Loucy (cell line): Measurements from ENCODE around the gene SLC39A10.

Experiments used
- H2AFZ ChIP-seq: fragments of 200-600 bp; sonication (generic); 2 replicates; pipeline ENCODE4 v1.6.0; 2016; ENCODE audit warnings: antibody characterized with exemption, mild to moderate bottlenecking, low read length, moderate library complexity
- H3F3A ChIP-seq: fragments of 200-600 bp; 2 replicates; pipeline ENCODE4 v1.6.0; 2016; ENCODE audit warnings: antibody characterized with exemption, low read depth, mild to moderate bottlenecking
- H3K27me3 ChIP-seq: fragments of 200-600 bp; sonication (generic); 2 replicates; pipeline ENCODE4 v1.6.1; 2014; ENCODE audit warnings: low read length, mild to moderate bottlenecking; ENCODE audit not compliant: insufficient read depth, poor library complexity, severe bottlenecking
- H3K36me3 ChIP-seq: fragments of 200-600 bp; sonication (generic); 2 replicates; pipeline ENCODE4 v1.6.1; 2016; ENCODE audit warnings: low read length; ENCODE audit not compliant: insufficient read depth
- H3K4me1 ChIP-seq: fragments of 200-600 bp; sonication (generic); 2 replicates; pipeline ENCODE4 v1.5.1; 2014; ENCODE audit warnings: low read length, mild to moderate bottlenecking; ENCODE audit not compliant: insufficient read depth, poor library complexity, severe bottlenecking
- H3K4me2 ChIP-seq: fragments of 200-600 bp; sonication (generic); 2 replicates; pipeline ENCODE4 v1.6.0; 2014; ENCODE audit warnings: antibody characterized with exemption, low read length, low read depth, mild to moderate bottlenecking; ENCODE audit not compliant: poor library complexity, severe bottlenecking
- H3K4me3 ChIP-seq: fragments of 200-600 bp; sonication (generic); 2 replicates; pipeline ENCODE4 v1.5.1; 2014; ENCODE audit warnings: low read length, mild to moderate bottlenecking, mixed read lengths; ENCODE audit not compliant: poor library complexity, severe bottlenecking
- H3K79me2 ChIP-seq: fragments of 200-600 bp; sonication (generic); 2 replicates; pipeline ENCODE4 v1.6.1; 2014; ENCODE audit warnings: low read length; ENCODE audit not compliant: insufficient read depth
- H3K9ac ChIP-seq: fragments of 200-600 bp; sonication (generic); 2 replicates; pipeline ENCODE4 v1.6.0; 2014; ENCODE audit warnings: mild to moderate bottlenecking, low read depth, low read length, moderate library complexity; ENCODE audit not compliant: poor library complexity, severe bottlenecking
- H3K9me2 ChIP-seq: fragments of 200-600 bp; sonication (generic); replicated peaks from 2 replicates; pipeline ENCODE4 v1.6.1; 2016; ENCODE audit warnings: low read depth, low read length, mixed read lengths
- H3K9me3 ChIP-seq: fragments of 200-600 bp; sonication (generic); 2 replicates; pipeline ENCODE4 v1.6.1; 2014; ENCODE audit warnings: mild to moderate bottlenecking, antibody characterized with exemption, low read length, low read depth; ENCODE audit not compliant: insufficient read depth
- H4K20me1 ChIP-seq: fragments of 200-600 bp; sonication (generic); 2 replicates; pipeline ENCODE4 v1.6.0; 2014; ENCODE audit warnings: antibody characterized with exemption, low read length, mild to moderate bottlenecking; ENCODE audit not compliant: insufficient read depth, poor library complexity, severe bottlenecking
- EZH2phosphoT487 ChIP-seq: fragments of 200-600 bp; IDR thresholded peaks from 2 replicates; pipeline ENCODE4 v1.6.1; 2018; ENCODE audit warnings: antibody characterized with exemption, mild to moderate bottlenecking, moderate library complexity, borderline replicate concordance
- TF ChIP-seq, protein P1 (sequence below): fragments of 200-600 bp; sonication (generic); conservative IDR thresholded peaks from 2 replicates; pipeline ENCODE4 v1.5.1; 2014; ENCODE audit warnings: mild to moderate bottlenecking, antibody characterized with exemption, low read length

SLC39A10 gene

DNA sequence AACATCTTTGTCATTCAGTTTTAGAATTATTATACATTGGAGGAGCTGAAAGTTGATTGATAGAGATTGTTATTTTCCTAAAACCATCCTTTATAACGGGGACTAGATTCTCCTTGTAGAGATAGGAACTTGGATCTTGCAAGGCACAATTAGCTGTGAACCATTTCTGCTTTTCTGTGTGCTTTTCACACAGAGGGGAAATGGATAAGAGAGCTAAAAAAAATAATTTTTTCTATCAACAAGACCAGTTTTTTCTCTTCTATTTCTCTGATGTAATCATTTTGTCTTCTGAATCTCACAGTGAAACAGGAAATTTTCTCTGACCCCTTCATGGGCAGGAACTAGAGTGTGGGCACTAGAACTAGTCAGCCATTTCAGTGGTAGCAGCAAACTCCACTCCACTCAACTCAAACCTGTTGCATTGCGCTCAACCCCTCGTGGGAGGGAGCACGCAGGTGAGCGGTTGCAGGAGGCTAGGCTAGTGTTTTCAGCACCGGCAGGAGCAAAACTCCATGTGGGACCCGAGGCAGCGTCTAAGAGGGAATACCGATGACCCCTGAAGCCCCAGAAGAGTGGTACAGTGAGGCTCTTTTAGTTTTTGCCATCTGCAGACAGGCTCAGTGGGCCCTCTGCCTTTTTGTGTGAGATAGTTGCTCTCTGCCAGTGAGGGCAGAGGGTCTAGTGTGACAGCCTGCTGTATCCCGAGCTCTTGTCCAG is 24.0 kb upstream of the SLC39A10 start:
- Histone ChIP-seq H3K9me3 (no peaks in the 10 kb centered on the region), H3K27me3 (no peaks in the 10 kb centered on the region), H3K9me2 (no peaks in the 10 kb centered on the region), H3F3A (no peaks in the 10 kb centered on the region), H3K4me1 (no peaks in the 10 kb centered on the region), H3K79me2 (no peaks in the 10 kb centered on the region), H3K9ac (no peak overlapping the region), H2AFZ (peak overlapping the region; percentile 34), H3K36me3 (no peaks in the 10 kb centered on the region), H3K4me2 (no peak overlapping the region), H4K20me1 (no peaks in the 10 kb centered on the region), H3K4me3 (no peak overlapping the region)
- TF ChIP-seq, protein P1, sequence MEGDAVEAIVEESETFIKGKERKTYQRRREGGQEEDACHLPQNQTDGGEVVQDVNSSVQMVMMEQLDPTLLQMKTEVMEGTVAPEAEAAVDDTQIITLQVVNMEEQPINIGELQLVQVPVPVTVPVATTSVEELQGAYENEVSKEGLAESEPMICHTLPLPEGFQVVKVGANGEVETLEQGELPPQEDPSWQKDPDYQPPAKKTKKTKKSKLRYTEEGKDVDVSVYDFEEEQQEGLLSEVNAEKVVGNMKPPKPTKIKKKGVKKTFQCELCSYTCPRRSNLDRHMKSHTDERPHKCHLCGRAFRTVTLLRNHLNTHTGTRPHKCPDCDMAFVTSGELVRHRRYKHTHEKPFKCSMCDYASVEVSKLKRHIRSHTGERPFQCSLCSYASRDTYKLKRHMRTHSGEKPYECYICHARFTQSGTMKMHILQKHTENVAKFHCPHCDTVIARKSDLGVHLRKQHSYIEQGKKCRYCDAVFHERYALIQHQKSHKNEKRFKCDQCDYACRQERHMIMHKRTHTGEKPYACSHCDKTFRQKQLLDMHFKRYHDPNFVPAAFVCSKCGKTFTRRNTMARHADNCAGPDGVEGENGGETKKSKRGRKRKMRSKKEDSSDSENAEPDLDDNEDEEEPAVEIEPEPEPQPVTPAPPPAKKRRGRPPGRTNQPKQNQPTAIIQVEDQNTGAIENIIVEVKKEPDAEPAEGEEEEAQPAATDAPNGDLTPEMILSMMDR: no peak
- TF ChIP-seq EZH2phosphoT487: no peak

DNA sequence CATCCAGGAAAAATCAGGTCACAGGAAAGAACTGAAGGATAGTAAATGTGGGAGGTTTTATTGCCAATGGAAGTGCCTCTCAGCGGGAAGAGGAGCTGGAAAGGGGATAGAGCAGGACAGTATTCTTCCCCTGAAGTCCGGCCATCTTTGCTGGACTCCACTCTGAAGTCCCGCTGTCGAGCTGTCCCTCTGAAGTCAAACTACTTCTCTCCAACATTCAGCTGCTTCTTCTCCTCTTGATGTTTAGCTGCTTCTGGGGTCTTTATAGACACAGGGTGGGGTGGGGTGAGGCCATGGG is 23.5 kb upstream of the SLC39A10 start:
- H3K79me2 ChIP-seq: no peaks in the 10 kb centered on the region
- H2AFZ ChIP-seq: peak overlapping the region; percentile 34
- no peaks in the 10 kb centered on the region for H3K27me3 ChIP-seq
- H3K4me2 ChIP-seq: no peak overlapping the region
- no peaks in the 10 kb centered on the region for H3F3A ChIP-seq
- no peaks in the 10 kb centered on the region for H3K9me3 ChIP-seq
- TF ChIP-seq, protein P1: no peak
- no peak for TF ChIP-seq EZH2phosphoT487
- H3K9ac ChIP-seq: no peak overlapping the region
- H3K4me3 ChIP-seq: no peak overlapping the region
- no peaks in the 10 kb centered on the region for H3K36me3 ChIP-seq
- no peaks in the 10 kb centered on the region for H3K4me1 ChIP-seq
- H3K9me2 ChIP-seq: no peaks in the 10 kb centered on the region
- H4K20me1 ChIP-seq: no peaks in the 10 kb centered on the region

DNA sequence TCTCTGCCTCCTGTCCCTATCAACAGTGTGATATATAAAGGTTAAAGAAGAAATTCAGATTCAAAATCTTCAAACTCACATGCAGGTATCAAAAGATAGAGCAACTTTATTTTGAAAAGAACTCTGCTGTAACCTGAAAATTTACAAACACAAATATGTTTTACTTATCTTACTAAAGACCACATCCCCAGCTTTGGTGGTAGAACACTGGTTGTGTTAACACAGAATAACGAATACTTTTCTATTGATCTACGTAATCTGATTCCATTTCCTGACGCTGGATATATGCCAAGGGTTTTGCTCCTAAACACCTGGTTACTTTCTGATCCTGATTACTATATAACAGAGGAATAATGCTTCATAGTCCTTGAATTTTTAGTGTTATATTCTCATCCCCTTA is 23.1 kb upstream of the SLC39A10 start:
- no peaks in the 10 kb centered on the region for H4K20me1 ChIP-seq
- H3K27me3 ChIP-seq: no peaks in the 10 kb centered on the region
- H3K4me1 ChIP-seq: no peaks in the 10 kb centered on the region
- no peak overlapping the region for H2AFZ ChIP-seq
- H3K4me3 ChIP-seq: no peak overlapping the region
- H3K9ac ChIP-seq: no peak overlapping the region
- H3K9me2 ChIP-seq: no peaks in the 10 kb centered on the region
- no peaks in the 10 kb centered on the region for H3K79me2 ChIP-seq
- no peaks in the 10 kb centered on the region for H3K9me3 ChIP-seq
- no peaks in the 10 kb centered on the region for H3K36me3 ChIP-seq
- TF ChIP-seq EZH2phosphoT487: no peak
- TF ChIP-seq, protein P1: no peak
- H3K4me2 ChIP-seq: no peak overlapping the region
- H3F3A ChIP-seq: no peaks in the 10 kb centered on the region
